ENCODE measurements around the gene RBP4.

The RBP4 gene

GRCh38 chr10:93600446-93601145, 439 bp downstream of the RBP4 start:
- Histone ChIP-seq H3K36me3 (no peaks in the 10 kb centered on the region), H3K4me3 (ENCODE audit: low read depth in 1 of 2, low read length in 1 of 2) (no peak overlapping the region), H3K27me3 (peaks cover 77% of the 10 kb centered on the region), H3K9me3 (no peaks in the 10 kb centered on the region), H3K27ac (no peak overlapping the region), H3K4me1 (ENCODE audit: control insufficient read depth in 1 of 2, insufficient read depth in 1 of 2, low read depth in 1 of 2, low read length in 1 of 2) (peaks cover 0 to 5% of the 10 kb centered on the region in 2 experiments)
- no peak for TF ChIP-seq CTCF (IDR thresholded peaks at IDR 0.05)

- no peak for TF ChIP-seq CTCF (IDR thresholded peaks at IDR 0.05)
- H3K4me1 ChIP-seq (ENCODE audit: control insufficient read depth in 1 of 2, insufficient read depth in 1 of 2, low read depth in 1 of 2, low read length in 1 of 2) = peaks cover 0 to 5% of the 10 kb centered on the region in 2 experiments
- peaks cover 68% of the 10 kb centered on the region for H3K27me3 ChIP-seq
- no peak overlapping the region for H3K4me3 ChIP-seq (ENCODE audit: low read depth in 1 of 2, low read length in 1 of 2)
- no peaks in the 10 kb centered on the region for H3K36me3 ChIP-seq
- no peaks in the 10 kb centered on the region for H3K9me3 ChIP-seq
- H3K27ac ChIP-seq = no peak overlapping the region
Measured at GRCh38 chr10:93599778-93600177, 1.3 kb downstream of the RBP4 start.

- H3K27me3 ChIP-seq = peaks cover 64% of the 10 kb centered on the region
- H3K9me3 ChIP-seq = no peaks in the 10 kb centered on the region
- H3K4me1 ChIP-seq (ENCODE audit: control insufficient read depth in 1 of 2, insufficient read depth in 1 of 2, low read depth in 1 of 2, low read length in 1 of 2) = peaks cover 0 to 5% of the 10 kb centered on the region in 2 experiments
- H3K36me3 ChIP-seq = no peaks in the 10 kb centered on the region
- no peak overlapping the region for H3K27ac ChIP-seq
- TF ChIP-seq CTCF (IDR thresholded peaks at IDR 0.05) = no peak
- no peak overlapping the region for H3K4me3 ChIP-seq (ENCODE audit: low read depth in 1 of 2, low read length in 1 of 2)
Measured at GRCh38 chr10:93599335-93599734, 1.7 kb downstream of the RBP4 start.

GRCh38 chr10:93598157-93598556, 2.9 kb downstream of the RBP4 start:
- no peak overlapping the region for H3K4me3 ChIP-seq (ENCODE audit: low read depth in 1 of 2, low read length in 1 of 2)
- H3K27ac ChIP-seq = no peak overlapping the region
- H3K27me3 ChIP-seq = peaks cover 52% of the 10 kb centered on the region
- no peak for TF ChIP-seq CTCF (IDR thresholded peaks at IDR 0.05)
- H3K36me3 ChIP-seq = no peaks in the 10 kb centered on the region
- peaks cover 0 to 5% of the 10 kb centered on the region in 2 experiments for H3K4me1 ChIP-seq (ENCODE audit: control insufficient read depth in 1 of 2, insufficient read depth in 1 of 2, low read depth in 1 of 2, low read length in 1 of 2)
- H3K9me3 ChIP-seq = no peaks in the 10 kb centered on the region

- Histone ChIP-seq H3K4me1 (ENCODE audit: control insufficient read depth in 1 of 2, insufficient read depth in 1 of 2, low read depth in 1 of 2, low read length in 1 of 2) (peaks cover 0 to 5% of the 10 kb centered on the region in 2 experiments), H3K27me3 (peaks cover 42% of the 10 kb centered on the region), H3K36me3 (no peaks in the 10 kb centered on the region), H3K27ac (no peak overlapping the region), H3K4me3 (ENCODE audit: low read depth in 1 of 2, low read length in 1 of 2) (no peak overlapping the region), H3K9me3 (no peaks in the 10 kb centered on the region)
- TF ChIP-seq CTCF (IDR thresholded peaks at IDR 0.05) = no peak
Measured at GRCh38 chr10:93597075-93597599, 3.9 kb downstream of the RBP4 start.
